Measurements from ENCODE around the gene CDK11B.
"Not testable (repeated sequence)": the region's sequence is repeated elsewhere in the genome, so short reads cannot be mapped to it uniquely, and the experiment has no call there.

The CDK11B gene

DNA sequence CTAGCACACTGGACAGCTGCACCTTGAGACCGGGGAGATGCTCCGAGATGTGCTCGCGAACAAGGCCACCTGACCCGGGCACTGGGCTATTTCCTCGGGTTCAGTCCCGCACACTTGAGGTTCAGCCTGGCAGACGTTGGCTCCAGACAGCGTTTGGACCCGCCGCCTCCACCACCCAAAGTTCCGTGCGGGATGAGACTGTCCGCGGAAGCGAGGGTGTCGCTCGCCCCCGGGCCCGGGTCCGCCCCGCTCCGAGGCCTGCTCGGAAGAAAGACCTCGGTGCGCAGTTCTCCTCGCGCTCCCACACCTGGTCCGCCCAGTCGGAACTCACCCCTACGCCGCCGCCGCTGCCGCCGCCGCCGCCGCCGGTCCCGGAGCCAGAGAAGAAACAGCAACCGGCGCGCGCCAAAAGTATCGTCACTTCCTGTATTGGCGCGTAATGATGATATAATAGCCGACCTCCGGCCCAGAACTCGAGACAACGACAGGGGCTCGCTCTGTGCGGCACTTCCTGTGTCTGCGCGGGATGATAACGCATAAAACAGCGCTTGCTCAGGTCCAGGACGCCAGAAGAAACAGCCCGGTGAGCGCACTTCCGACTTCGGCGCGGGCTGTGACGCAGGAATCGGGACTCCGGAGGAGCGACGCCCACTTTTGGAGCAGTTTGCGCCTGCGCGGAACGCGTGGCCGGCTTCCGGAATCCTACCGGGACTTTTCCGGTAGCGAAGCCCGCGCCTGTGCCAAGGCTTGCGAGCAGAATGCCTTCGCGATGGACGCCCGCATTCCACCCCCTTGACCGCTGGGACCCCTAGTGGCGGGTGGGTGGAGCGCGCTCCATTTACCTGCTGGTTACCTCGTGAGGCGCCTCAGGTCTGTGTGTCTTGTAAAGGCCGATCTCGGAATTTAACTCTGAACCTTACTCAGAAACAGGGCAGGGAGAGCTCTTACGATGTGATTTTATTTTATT, at the start of gene CDK11B:
TSS of gene CDK11B (minus strand) at position 422 of the 967 bp plus-strand sequence. CDS start 1,519 bp downstream, outside the sequence.
- peak; percentile 99 for DNase-seq

DNA sequence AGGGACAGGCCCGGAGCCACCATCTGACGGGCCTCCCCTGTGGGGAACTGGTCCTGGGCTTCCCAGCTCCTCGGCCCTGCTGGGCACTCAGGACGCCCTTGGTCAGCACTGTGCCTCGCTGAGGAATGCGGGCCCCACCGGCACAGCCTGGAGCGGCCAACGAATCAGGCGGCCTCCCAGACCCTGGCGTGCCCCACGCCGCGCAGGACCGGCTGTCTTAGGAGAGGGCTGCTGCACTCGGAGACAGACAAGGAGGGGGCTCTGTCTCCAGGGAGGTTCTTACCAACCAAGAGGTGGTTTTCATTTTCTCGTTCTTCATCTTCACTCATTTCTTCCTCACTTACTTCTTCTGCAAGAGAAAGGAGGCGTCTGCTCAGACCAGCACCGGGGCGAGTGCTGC, 49.1 kb upstream of the CDK11B start:
- not testable (repeated sequence) for DNase-seq

DNA sequence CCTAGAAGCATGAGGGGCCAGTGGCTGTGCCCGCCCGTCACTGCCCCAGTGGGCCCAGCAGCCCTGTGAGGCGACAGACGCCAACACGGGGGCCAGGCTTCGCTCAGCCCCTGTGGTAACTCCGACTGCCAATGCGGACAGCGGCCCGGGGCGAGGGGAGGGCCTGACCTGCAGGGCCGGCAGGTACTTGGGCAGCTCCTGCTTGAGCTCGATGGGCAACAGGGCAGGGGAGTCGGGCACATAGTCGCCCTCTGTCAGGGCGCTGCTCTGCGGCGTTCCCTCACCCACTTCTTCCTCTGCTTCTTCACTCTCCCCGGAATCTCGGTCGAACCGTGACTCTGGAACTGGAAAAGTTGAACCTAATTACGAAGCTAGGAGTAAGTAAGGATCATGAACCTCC, 48.4 kb upstream of the CDK11B start:
- not testable (repeated sequence) for DNase-seq

DNA sequence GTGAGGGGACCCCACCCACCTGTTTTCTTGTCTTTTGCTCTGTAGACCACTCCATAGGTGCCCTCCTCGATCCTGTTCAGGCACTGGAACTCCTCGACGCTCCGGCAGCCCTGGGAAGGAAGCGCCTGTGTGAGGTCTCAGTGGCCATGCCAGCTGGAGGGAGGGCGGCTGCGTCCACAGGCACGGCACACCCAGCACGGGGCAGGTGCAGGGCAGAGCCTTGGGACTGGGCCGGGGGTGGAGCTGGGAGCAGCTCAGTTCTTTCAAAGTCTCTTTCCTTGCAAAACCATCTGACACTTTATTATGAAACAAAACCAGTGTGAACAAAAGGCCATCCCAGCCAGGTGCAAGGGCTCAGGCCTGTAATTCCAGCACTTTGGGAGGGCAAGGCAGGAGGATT, 46.8 kb upstream of the CDK11B start:
- not testable (repeated sequence) for DNase-seq

DNA sequence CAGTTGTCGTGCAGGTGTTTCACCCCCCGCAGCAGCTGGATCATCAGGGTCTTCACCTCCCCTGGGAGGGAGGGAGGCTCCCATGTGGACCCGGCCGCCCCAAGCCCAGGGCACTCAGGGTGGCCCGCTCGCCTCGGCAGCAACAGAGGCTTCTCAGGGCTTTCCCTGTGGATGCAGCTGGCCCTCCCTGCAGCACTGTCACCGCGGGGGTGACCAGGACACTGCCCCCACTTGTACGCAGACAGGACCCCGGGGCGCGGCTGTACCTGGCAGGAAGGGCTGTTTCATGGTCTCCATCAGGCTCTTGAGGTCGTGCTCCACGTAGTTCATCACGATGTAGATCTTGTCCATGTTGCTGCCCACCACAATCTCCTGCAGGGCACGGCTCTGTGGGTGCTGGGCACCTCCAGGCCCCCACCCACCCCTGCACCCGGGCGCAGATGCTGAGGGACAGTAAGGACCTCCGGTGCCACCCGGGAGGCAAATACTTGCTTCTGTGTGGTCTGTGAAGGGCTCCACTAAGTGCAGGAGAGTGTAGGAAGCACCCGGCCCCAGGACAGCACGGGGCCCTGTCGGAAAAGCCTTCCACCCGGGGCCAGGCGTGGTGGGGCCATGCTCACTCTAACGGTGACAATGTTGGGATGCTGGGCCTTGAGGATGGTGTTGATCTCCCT, 45.6 kb upstream of the CDK11B start:
- DNase-seq = not testable (repeated sequence)

DNA sequence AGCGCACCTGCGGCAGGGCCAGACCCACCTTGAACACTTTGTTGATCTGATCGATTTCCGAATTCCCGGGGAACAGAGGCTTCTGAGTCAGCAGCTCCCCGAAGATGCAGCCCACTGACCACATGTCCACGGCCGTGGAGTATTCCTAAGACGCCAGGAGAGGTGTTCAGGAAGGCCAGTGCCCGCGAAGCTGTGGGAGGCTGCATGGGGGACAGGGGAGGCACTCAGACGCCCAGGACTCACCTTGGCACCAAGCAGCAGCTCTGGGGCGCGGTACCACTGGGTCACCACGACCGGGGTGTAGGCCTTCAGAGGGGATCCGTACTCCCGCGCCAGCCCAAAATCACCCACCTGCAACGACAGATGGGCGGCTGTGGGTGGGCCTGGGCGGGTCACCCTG, 45.0 kb upstream of the CDK11B start:
- no peak for DNase-seq

DNA sequence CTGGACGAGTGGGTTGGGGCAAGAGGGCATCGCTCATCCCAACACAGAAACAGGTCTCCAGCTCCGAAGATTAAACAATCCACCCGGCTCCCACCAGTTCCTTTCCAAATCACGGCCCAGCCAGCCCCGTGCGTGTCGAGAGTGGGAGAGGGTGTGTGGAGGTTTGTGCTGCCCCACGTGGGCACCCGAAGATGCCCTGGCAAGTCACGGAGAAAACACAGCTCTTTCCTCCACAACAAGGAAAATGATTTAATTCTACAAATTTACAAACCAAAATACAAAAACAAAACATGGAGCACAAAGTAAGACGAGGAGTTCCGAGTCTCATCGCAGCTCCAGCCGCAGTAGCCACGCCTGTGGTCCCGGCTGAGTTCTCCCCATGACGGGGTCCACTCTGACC, 43.7 kb upstream of the CDK11B start:
- DNase-seq = not testable (repeated sequence)

DNA sequence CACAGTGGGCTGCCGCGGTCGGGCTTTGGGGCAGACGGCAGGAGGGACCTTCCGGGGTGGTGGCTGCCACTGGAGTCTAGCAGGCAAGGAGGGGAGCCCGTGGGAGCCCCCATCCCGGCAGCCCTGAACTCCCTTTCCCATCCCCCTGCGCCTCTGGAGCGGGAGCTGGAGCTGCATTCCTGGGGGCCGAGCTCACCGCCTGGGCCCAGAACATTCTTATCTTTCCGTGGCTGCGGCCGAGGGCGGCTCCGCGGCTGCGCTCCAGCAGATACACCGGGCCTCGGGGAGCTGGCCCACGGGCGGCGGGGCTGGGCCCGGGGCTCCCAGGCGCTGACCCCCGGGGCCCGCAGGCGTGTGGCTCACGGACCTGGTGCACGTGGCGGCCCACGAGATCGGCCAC, 41.8 kb upstream of the CDK11B start:
- DNase-seq = not testable (repeated sequence)

DNA sequence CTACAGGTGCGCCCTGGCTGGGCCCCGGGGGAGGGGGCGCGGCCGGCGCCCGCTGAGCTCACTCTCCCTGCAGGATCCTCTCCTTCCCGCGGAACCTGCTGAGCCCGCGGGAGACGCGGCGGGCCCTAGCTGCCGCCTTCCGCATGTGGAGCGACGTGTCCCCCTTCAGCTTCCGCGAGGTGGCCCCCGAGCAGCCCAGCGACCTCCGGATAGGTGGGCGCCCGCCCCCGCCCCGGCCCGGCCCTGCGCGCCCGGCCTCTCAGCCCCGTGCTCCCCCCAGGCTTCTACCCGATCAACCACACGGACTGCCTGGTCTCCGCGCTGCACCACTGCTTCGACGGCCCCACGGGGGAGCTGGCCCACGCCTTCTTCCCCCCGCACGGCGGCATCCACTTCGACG, 41.3 kb upstream of the CDK11B start:
- DNase-seq = not testable (repeated sequence)

DNA sequence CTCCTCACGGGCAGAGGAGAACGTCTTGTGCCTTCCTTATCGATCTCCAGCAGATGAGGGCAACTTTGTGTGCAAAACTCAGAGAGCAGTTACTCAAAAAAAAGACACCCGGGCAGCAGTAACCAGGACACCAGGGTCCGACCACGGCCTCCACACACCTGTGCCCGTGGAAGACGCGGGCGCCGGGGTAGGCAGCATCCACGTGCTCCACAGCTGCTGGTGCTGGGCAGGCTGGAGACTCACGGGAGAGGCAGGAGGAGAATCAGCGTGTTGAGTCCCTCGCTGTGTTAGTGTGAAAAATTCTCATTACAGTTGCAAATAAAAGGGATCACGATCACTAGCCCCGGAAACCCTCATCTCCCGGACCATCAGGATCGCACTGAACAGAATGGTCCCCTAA, 40.3 kb upstream of the CDK11B start:
- not testable (repeated sequence) for DNase-seq

DNA sequence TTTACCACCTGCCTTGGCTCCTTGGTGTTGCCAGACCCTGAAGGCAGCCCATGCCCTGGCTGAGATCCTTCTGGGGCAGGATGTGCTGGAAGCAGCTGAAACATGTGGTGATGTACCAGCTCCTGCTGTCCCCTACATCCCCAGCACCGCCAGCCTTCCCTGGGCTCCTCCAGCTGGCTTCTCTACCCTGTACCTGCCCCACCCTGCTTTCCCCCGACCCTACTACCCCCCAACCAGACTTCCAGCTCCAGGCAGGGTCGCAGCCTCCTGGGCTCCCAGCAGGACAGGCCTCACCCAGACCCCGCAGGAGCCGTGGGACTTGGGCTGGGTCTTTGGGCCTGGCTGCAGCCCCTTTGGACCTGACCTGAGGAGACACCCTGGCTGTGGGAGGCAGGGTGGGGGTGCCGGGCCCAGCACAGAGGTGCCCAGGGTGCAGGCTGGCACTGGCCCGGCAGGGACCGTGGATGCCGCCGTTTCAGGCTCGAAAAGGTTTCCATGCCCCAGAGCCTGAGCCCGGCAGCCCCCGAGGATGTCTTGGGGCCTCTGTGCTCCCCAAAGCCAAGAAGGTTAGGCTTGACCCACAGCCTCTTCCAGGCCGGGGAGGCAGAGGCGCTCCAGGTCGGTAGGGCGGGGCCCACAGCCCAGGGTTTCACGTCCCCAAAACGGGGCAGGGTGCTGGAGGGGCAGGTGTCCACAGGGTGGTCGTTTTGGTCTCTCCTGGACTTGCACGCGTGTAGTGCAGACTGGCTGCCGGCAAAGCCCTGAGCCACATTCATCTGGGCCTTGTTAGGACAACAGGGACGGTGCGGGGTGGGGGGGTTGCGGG, 38.8 kb upstream of the CDK11B start:
- not testable (repeated sequence) for DNase-seq

DNA sequence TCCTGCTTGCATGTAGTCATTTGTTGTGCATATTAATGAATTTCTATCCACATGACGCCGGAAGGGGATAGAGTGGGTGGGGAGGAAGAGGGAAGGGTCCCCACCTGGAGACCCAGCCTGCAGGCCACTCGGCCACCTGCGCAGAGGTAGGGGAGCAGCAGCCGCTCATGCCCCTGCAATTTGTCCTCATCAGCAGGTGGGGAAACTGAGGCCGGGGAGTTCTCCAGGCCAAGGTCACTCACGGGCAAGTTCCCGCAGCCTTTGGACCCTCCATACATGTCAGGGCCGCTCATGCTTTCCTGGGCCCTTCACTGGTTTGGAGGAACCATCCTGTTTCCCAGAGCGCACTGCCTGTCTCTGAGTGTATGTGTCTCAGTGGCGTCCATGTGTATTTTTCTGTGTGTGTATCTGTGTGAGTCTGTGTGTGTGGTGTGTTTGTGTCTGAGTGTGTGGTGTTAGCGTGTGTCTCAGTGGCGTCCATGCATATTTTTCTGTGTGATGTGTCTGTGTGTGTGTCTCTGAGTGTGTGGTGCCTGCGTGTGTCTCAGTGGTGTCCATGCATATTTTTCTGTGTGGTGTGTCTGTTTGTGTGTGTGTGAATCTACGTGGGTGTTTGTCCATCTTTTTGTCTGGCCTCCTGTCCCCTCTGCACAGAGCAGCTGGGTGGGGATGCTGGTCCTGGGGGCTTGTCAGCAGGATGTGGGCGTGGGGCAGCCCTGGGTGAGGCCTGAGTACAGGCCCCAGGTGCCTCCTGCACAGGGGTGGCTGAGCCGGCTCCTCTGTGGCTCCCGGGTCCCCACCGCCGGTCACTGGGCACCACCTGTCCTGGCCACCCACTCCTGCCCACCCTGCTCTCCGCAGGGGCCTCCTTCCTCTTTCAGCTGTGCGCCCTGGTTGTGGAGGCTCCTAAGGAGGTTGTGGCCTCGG, 37.9 kb upstream of the CDK11B start:
- DNase-seq = not testable (repeated sequence)

DNA sequence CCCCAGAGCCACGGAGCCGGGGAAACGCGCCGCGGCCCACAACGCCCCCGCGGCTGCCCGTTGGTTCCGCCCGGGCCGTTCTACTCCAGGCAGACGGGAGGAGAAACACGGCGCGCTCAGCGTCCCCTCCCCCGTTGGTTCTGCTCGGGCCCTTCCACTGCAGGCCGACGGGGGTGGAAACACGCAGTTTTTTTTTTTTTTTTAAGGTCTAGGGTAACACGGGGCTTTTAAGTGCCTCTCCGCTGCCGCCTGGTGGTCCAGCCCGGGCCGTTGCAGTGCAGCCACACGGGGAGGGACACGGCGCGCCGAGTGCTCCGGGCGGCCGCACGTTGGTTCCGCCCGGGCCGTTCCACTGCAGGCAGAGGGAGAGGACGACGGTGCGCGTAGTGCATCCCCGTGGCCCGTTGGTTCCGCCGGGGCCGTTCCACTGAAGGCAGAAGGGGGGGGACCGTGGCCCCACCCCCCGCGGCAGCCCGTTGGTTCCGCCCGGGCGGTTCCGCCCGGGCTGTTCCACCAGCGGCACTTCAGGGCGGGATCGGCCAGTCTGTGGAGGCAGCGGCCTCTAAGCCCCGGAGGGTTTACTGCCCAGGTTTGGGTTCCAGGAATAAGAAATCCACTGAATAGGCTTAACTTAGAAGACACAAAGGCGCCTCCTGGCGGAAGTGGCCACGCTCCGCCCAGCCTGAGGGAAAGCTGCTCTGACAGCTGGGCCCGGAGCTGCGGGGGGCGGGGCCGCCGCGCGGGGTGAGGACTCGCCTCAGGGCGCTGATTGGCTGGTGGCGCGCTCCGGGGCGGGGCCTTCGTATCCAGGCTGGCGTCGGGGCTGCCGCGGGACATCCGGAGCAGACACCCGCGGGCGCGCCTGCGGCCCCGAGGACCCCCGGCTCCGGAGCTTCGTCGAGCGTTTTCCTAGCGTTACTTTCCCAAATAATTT, 34.2 kb upstream of the CDK11B start, which contains the start of gene SLC35E2B:
TSS of gene SLC35E2B (minus strand) at position 82 of the 934 bp plus-strand sequence. CDS start 16,096 bp downstream, outside the sequence.
- peak; percentile 94 for DNase-seq

DNA sequence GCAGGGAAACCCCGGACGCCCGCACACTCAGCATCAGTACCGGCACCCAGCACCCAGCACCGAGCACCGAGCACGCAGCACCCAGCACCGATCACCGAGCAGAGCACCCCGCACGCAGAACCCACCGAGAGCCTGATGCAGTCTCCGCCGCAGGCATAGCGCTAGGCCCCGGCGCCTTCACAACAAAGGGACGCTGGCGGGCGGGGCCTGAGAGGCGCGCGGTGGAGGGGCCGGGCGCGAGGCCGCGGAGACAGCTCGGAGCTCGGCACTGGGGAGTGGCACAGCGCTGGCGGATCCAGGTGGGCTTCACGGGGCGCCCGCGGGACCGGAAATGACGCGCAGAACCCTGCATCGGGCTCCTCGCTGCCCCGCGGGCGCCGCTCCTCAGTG, 33.5 kb upstream of the CDK11B start:
- DNase-seq = peak; percentile 79

DNA sequence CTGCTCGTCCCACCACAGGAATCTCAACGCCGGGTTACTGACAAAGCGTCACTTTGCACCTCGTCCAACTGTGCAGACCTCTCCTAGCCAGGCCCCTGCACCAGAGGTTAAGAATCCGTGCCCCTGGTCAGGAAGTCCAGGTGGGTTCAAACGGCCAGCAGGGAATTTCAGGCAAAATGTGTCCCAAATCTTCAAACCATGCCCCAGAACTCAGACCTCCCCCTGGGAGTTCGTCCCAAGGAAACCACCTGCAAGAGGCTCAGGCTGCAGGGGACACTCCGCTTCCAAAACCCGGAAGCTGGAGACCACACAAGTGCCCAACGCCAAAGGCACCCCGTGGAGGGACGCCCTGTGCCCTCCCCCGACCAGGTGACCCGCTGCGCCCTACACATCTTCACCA, 32.6 kb upstream of the CDK11B start:
- DNase-seq = not testable (repeated sequence)

DNA sequence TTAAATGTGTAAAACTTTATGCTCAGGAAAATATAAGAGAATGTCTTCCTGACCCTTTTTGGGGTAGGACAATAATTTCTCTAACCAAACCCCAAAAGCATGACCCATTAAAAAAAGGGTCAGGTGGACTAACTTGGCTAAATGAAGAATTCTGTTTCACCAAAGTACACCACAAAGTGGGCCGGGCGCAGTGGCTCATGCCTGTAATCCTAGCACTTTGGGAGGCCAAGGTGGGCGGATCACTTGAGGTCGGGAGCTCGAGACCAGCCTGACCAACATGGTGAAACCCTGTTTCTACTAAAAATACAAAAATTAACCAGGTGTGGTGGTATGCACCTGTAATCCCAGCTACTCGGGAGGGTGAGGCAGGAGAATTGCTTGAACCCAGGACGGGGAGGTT, 30.7 kb upstream of the CDK11B start:
- DNase-seq = not testable (repeated sequence)

DNA sequence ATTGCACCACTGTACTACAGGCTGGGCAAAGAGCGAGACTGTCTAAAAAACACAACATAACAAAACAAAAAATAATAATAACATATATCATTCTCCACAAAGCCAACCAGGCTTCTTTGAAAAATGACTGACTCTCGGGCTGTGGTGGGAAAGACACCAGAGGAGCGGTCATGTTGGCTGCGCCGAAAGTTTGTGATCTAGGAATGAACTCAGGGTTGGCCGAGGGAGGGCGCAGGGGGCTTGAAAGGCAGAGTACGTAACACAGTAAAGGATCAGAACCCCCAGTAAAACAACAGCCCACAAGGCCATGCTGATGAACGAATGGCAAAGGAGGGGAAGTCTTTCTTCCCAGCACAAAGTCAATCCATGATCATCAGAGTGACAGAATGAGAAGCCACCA, 29.0 kb upstream of the CDK11B start:
- no peak for DNase-seq

DNA sequence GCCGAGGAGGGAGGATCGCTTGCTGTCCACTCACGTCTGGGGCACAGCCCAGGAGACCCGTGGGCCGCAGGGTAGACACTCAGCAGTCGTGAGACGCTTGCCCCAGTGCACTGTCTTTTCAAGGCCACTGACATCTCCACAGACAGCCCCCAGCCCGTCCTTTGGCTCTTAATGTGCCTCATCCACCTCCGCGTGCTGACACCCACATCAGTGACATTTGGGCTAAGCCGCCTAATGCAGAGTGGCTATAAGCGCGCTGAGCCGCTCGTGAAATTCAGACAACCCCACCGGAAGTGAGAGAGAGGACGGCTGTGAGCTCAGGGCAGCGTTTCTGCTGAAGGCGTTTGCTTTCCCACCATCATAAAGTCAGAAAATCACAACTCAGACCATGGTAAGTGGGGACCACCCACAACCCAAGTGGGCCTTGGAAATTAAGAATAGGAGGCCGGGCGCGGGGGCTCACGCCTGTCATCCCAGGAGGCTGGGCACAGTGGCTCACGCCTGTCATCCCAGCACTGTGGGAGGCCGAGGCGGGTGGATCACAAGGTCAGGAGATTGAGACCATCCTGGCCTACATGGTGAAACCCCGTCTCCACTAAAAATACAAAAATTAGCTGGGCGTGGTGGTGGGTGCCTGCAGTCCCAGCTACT, 25.4 kb upstream of the CDK11B start:
- DNase-seq = no peak

DNA sequence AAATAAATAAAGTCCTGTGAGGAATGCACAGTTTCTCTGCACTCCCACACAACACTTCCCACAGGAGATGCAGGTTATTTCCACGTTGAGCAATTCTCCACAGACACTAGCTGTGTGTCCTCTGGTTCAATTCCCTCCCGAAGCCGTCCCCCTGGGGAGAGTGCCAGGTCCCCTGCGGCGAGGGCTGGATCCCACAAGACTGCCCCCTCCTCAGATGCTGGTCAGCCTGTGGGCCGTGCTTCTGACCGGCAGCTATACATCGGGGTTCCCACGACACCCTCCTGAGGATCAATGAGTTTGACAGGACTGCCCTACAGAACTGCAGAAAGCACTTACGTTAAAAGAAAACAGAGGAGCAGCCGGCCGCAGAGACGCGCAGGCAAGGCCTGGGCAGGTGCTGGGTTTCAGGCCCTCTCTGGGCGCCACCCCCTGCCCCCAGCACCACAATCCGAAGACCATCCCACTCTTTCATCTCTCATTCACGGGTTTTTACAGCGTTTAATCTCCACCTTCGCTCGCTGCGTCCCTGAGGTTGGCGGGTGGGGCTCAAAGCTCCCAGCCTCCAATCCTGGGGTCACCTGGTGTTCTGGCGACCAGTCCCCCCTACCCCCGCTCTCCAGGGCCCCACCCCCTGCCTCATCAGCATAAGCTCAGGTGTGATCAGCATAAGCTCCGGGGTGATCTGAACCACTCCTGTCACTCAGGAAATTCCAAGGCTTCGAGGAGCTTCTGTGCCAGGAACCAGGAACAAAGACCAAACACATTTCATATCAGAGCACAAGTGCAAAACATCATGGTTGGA, 24.5 kb upstream of the CDK11B start:
- peak; percentile 0 for DNase-seq
